HG03565 (cell line): ENCODE data around the gene DEAF1.

Experiments used
- ATAC-seq: cut with Tn5 transposase; IDR thresholded peaks from one replicate; pipeline ENCODE4 v1.9.1; 2021; ENCODE audit warnings: mild to moderate bottlenecking, moderate library complexity; ENCODE audit not compliant: unreplicated experiment

DEAF1 gene

DNA sequence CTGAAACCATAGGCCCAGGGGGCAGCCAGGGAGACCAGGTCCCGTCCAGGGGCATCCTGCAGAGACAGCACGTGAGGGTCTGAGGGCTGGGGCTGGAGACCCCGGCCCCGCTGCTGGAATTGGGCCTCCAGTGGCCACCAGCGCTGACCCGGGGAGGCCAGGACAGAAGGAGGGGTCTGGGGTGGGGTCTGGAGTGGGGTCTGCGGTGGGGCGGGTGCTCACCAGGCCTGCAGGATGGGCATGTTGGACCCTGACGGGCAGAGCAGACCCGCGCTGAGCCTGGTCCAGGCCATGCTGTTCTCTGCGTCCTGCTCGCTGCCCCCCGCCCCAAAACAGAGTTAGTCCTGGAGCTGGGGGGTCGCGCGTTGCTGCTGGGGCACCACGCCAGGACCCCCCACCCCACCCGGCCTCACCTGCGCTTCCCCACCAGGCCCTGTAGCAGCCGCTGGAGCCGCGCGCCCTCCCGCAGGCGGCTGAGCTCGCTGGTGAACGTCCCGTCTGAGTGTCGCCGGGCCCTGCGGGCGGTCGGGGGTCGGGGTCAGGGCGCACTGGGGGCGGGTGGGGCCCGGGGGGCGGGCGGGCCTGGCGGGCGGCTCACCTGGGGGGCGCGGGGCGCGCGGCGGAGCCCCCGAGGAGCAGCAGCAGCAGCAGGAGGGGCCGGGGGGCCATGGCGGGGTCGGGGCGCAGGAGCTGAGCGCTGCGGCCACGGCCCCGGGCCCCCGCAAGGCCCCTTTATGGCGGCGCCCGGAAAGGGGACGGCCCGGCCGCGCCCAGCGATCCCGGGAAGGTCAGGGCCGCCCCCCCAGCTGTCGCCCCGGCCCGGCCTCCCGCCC lies 68.3 kb downstream of the DEAF1 start, which contains the start of gene SCT:
TSS of gene SCT (minus strand) at position 707 of the 833 bp plus-strand sequence. CDS start at position 669, 38 bp downstream.
- ATAC-seq = no peak

DNA sequence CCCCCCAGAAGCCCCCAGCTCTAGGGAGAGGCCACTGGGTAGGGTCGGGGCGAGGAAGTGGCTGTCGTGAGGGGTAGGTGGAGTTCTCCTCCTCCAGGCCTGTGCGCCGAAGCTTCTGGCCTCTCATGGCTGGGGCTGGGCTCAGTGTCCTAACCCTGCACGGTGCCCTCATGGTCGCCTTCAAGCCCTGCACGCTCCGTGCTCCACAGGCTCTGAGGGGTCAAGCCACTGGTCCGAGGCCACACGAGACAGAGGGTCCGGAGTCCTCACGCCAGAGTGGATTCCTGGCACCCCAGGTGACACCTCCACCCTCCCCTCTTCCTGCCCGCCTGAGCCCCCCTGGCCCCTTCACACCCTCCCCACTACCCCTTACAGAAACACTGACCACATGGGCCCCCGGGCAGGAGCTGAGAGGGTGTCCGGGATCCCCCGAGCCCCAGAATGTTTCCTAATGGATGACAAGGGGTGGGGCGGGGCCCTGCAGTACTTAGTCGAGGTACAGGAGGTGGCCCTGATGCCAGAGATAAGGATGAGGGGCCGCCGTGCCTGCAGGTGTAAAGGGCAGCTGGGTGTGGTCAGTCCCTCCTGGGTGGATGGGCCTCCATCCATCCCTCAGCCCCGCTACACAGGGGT lies 69.3 kb downstream of the DEAF1 start:
- no peak for ATAC-seq

DNA sequence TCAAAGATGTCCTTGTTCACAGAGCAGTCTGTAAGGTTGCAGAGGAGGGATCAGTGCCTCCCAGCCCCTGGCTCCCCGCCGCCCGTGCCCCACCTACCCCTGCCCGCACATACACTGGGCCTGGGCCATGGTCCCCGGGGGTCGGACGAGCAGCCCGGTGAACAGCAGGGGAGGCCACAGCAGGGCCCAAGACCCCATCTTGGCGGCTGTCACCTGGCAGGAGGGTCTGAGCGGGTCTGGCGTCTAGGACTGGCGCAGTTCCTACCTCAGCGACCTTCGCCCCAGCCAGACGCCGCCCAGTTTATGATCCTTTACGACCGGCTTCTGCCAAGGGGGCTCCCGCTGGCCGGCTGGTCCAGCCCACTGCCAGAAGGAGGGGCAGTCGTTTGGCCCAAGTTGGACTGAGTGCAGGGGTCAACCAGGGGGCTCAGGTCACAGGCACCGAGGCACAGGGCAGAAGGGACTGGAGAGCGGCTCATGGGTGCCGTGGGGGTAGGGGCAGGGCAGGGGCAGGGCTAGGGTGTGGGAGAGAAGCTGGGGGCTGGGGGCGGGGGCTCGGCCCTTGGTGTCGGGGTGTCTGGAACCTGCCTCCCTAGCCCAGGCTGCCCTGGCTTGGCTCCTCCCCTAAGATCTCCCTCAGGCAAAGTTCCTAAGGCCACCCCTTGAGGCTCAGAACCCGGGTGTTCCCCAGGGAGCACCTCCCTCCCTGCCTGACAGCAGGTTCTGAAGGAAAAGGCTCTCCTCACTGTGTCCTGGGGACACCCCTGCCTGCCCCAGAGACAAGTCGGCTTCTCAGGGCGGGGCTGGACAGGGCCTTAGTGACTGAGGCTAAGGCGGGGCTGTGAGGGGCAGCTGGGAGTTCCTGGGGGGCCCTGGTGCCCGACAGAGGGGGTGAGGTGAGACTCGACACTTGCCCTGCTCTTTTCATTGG lies 70.1 kb downstream of the DEAF1 start, which contains the start of gene CDHR5:
TSS of gene CDHR5 (minus strand) at position 251 of the 931 bp plus-strand sequence. CDS start at position 198, 53 bp downstream.
- ATAC-seq = no peak

DNA sequence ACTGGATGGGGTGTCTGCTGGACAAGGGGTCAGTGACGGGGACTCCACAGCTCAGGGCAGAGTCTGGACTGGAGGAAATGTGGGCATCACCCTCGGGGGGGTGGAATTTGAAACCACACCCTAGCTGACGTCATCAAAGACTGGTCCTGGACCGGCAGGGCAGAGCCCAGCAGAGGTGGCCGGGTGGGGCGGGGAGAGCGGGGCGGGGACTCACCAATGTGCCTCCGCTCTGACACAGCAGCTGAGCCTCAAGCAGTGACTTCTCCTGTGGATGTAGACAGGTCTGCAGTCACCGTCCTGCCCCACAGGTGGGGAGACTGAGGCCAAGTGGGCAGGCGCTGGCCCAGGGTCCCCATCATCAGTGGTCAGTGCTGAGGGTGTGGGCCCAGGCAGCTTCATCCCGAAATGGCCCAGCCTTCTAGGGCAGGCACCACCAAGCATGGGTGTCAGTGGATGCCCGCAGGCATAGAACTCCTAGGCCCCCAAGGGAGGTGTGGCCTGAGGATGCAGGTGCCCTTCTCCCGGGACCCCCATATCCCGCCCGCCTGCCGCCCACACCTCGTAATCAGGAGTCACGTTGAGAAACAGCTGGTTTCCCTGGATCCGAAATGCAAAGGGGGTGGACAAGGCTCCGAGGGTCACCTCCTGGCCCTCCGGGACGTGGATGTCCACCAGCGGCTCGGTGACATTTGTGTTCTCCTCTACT lies 70.9 kb downstream of the DEAF1 start:
- no peak for ATAC-seq

DNA sequence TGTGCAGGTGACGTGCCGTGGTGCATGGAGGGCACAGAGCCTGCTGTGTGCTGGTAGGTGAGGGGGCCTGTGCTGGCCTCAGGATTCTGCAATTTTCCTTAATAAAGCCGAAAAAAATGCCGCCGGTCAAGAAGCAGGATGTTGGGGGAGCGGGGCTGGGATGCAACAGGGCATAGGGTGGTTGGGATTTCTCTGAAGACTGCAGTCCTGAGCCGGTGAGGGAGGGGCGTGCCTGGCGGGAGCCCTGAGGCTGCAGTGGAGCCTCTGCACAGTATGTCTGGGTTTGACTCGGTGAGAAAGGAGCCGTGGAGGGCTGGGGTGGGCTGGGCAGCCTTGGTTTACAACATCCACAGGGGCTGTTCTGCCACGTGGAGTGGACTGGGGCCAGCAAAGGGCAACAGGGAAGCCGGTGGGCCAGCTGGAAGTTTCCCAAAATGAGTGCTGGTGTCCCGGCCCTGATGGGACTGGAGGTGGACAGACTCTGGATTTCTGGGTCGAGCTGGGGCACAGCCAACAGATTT lies 71.6 kb downstream of the DEAF1 start:
- ATAC-seq = no peak

DNA sequence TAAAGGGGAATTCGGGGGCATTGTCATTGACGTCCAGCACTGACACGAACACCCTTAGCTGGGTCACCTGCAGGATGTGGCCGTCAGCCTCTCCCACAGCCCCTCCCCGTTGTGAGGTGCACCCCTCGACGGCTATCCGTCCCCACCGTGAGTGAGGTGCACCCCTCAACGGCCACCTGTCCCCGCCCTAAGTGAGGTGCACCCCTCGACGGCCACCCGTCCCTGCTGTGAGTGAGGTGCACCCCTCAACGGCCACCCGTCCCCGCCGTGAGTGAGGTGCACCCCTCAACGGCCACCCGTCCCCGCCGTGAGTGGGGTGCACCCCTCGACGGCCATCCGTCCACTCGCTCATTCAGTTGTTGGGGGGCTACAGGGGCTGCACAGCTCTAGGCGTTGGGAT lies 73.2 kb downstream of the DEAF1 start:
- ATAC-seq = no peak

DNA sequence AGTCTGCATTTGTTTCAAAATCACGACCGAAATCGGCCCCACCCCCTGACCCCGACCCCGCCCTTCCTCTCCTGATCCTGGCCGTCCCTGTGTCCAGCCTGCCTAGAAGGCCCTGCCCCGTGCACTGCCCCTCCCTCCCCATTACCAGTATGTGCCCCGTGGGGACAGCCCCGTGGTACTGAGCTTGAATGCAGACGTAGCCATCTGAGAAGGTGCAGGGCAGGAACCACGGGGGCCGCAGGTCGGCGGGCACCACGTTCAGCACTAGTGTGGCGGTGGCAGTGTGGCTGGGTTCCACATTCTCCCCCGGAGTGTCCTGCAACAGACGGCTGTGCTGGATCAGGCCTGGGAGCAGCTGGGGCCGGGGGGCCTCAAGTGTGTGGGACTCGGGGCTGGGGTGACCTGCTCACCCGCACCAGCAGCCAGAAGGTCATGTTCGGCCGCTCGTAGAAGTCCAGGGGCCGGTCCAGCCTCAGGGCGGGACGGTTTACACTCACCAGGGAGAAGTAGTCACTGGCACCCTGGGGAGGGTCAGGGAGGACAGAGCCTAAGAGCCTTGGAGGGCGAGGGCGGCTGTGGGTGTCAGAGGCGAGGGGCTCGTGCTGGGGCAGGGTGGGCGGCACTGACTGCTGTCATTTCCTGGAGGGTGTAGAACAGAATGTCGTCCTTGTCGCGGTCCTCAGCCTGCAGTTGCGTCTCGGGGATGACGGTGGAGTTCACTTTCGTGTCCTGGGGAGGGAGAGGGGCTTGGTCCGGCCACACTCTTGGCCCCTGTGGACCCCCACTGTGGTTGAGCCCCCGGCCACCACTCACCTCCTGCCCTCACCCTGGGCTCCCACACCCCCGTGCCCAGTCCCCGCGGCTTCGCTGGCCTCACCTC lies 73.8 kb downstream of the DEAF1 start:
- no peak for ATAC-seq

DNA sequence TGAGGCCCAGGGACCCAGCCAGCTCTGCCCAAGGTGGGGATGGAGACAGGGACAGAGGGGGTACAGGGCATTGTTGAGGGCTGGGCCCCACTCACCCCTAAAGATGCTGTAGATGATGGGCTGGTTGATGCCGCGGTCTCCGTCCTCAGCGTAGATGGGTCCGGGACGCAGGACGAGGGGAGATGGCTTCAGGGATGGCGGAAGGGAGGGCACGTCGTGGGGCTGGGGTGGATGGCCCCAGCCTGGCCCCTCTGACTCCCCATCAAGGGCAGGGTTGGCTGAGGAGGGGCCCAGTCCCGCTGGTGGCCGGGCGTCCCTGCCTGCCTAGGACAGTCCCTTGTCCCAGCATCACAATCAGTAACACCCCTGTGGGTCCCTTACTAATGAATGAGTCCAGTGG lies 74.8 kb downstream of the DEAF1 start:
- ATAC-seq = no peak

DNA sequence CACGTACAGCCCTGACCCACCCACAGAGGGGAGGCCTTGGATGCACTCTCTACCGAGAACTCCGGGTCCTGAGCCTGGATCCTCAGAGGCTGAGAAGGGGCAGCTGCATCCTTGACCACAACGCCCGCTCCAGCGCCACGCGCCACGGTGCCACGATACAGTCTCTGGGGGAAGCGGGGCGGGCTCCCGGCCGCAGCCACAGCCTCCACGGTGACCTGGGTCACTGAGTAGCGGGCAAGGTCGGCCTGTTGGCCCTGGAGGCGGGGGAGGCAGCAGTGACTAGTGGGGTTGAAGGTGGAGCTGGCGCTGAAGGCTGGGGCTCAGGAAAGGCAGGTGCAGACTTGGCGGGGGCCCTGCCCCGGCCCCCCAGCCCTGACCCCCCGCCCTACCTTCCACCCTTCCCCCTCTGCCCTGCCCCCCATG lies 75.4 kb downstream of the DEAF1 start:
- ATAC-seq = no peak

DNA sequence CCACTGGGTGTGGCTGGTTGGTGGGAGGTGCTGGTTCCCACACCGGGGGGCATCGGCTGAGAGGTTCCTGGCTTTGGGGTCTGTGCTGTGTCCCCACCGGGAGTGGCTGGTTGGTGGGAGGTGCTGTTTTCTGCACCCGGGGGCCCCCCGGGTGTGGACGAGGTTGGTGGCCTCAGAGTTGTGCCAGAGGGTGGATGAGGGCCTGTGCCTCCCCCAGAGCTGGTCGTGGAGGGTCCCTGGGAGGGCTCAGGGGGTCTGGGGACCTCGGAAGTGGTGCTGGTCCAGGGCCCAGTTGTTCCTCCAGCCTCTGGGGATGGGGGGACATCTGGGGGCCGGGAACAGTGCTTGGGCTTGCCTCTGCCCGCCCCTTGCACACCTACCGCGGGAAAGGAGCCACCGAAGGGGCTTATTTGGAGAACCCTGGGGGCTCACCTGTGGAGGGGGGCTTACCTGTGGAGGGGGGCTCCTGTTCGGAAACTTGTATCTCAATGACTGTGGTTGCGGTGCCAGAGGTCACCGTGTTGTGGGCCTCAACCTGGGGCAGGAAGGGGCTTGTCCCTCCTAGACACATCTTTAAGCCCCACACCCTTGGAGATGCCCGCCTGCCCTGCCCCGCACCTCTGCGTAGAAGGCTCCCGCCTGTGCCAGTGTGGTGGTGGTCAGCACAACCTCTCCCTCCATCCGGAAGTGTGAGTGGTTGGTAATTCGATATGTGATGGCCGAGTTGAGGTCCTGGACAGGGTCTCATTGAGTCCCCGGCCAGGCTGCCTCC lies 76.0 kb downstream of the DEAF1 start:
- no peak for ATAC-seq

DNA sequence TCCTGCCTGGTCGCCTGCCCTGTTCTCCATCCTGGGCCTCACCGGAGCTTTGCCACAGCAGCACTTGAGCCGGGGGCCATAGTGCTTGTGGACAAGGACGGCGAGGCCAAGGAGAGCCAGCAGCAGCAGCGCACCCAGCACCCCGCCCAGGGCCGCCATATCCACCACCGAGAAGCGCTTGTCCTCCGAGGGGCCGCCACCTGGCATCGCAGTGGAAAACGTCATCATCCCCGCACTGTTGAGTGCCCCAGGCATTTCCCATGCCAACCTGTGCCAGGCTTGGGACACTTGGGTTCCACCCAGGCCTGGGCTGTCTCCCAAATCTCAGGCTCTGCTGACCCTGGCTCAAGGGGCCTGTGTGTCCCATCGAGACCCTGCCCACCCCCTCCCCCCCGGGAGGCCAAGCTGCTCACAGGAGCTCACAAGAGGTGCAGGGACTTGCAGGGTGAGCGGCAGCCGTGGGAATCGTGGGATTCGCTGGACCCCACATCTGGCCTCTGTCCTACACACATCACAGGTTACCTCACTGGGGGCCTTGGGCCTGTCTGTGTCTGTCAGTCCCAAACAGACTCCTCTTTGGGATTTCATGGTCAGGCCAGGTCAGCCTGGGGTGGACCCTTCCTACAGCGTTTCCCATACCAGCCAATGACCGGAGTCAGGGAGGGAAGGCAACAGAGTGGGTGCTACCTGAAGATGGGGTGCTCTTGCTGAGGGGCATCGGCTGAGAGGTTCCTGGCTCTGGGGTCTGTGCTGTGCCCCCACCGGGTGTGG lies 76.9 kb downstream of the DEAF1 start:
- no peak for ATAC-seq

DNA sequence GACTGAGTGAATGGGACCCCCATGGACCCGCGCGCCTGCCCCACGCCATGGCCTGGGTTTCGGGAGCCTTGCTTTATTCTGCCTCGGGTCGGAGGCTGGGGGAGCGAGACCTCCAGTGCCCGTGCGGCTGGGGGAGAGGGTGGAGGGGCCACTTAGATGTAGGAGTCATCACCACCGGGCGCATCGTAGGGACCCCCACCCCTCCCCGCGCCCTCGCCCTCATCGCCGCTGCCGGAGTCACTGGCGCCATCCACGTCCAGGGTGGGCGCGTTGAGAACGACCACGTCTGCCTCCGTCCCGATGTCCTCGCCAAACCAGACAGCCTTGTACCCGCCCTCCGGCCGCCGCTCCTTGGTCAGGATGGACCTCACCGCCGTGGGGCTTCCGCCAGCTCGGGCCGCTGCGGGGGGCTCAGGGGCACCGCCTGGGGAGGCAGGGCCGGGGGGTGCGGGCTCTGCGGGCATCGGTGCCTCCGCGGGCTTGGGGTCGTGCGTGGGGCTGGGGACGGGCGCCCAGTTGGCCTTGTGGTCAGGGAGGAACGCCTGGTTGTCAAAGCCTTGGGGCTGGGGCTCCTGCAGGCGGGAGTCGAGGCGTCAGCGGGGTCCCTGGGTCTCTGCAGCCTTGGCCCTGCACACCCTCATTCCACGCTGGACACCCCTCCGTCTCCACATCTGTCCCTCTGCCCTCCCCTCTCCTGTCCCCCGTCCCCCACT lies 77.7 kb downstream of the DEAF1 start:
- no peak for ATAC-seq

DNA sequence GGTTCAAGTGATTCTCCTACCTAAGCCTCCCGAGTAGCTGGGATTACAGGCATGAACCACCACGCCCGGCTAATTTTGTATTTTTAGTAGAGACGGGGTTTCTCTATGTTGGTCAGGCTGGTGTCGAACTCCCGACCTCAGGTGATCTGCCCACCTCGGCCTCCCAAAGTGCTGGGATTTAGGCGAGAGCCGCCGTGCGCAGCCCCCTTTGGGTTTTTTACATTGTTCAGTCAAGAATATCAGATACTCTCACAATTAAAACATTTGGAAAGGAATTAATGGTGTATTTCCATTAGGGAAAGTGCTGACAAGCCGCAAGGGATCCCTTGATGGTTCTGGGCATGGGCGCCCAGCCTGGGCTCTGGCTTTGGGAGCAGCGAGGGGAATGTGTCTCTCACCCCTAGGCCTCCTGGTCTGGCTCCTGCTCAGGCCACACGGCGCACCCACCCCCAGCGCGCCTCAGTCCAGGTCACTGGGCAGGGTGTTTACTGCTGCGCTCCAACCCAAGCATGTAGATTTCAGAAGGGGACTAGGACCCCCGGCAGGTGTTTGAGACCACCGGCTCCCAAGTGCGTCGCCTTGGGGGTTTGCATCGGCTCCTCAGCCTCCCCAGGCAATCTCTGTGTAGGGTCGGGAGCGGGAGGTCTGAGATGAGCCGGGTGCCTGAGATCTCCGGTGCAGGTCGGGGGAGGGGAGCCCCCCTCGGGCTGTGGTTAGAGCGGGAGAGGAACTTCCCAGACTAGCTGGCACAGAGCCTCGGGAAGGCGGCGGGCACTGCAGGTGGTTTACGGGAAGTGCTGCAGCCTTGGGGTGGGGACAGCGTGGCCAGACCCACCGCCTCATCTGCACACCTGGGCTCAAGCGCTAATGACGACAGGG lies 78.5 kb downstream of the DEAF1 start:
- ATAC-seq = no peak

DNA sequence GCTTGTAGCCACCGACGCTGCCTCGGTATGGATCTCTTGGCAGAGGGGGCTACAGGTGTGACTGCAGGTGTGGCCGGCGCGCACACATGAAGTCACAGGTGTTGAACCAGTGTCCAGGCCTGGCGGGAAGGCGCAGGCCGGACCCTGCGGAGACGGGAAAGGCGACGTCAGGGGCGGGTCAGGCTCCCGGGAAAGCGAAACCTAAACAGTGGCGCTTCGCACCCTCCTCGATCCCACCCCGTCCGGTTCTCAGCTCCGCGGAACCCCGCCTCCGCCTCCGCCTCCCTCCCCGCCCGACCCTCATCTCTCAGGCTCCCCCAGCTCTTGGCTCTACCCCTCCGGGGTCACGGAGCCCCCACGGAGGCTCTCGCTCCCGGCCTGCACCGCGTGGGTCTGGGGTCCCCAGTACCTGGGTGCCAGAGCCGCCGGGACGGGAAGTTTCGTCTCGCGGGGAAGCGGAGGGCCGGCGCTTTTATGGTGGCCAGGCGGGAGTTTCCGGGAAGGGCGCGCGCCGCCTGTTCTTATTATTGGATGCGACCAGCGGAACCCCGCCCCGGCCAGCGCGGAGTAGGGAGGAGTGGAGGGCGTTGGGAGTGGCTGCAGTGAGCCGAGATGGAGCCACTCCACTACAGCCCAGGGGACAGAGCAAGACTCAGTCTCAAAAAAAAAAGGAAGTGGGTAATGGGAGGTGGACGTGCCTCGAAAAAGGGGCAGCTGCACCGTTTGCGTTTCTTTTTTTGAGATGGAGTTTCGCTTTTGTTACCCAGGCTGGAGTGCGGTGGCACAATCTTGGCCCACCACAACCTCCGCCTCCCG lies 79.3 kb downstream of the DEAF1 start, which contains the start of gene IRF7:
TSS of gene IRF7 (minus strand) at position 447 of the 816 bp plus-strand sequence. CDS start 586 bp downstream, outside the sequence.
- ATAC-seq = peak; percentile 61
